Activated naive CD4-positive, alpha-beta T cell treated with anti-CD3 and anti-CD28 coated beads, Interleukin-2, amount 50 U/mL, for 24 hours (primary cell): ENCODE data around the gene TMEM266.

Experiments
- H3K27ac Mint-ChIP-seq: one replicate; pipeline ENCODE4 v1.8.0; 2021; ENCODE audit warnings: mild to moderate bottlenecking, mixed read lengths
- H3K27me3 Mint-ChIP-seq: one replicate; pipeline ENCODE4 v1.8.0; 2021; ENCODE audit warnings: mixed read lengths
- H3K36me3 Mint-ChIP-seq: one replicate; pipeline ENCODE4 v1.8.0; 2021; ENCODE audit warnings: mixed read lengths
- H3K4me1 Mint-ChIP-seq: one replicate; pipeline ENCODE4 v1.8.0; 2021; ENCODE audit warnings: mixed read lengths
- H3K4me3 Mint-ChIP-seq: one replicate; pipeline ENCODE4 v1.8.0; 2021; ENCODE audit warnings: mild to moderate bottlenecking, mixed read lengths
- H3K9me3 Mint-ChIP-seq: one replicate; pipeline ENCODE4 v1.8.0; 2021; ENCODE audit warnings: mixed read lengths

The TMEM266 gene

DNA sequence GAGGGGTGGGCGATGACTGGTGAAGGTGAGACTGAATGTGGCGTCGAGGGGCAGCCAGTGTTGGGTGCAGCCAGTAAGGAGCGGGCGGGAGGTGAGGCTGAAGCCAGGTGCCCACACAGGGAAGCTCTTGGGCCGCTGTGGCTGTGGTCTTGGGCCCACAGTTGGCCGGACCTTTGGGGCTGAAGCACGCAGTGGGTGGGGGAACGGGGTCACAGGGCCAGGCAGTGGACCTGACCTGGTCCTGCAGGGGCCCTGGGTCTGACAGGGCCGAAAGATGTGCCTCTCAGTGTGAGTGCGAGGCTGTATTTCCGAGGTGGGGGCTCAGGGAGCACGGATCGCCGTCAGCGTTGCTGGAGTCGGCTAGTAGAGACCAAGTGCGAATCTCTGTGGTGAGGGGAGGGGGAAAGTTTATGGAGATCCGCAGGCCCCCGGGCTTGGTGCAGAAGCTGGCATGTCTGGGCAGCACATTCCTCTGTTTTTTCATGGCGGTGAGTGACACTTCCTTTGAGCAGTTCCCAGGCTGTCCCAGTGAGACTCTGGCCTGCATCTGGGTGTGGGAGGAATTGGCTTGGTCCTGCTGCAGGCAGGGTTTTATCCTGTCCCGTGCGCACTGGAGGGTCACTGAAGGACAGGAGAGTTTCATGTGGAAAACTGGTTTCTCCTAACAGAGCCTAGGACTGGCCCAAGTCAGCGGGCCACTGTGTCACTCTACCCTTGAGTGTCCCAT lies 100.8 kb downstream of the TMEM266 start:
- no peaks in the 10 kb centered on the region for H3K4me1 Mint-ChIP-seq
- no peak overlapping the region for H3K4me3 Mint-ChIP-seq
- peak overlapping the region; percentile 63 for H3K27ac Mint-ChIP-seq
- no peaks in the 10 kb centered on the region for H3K36me3 Mint-ChIP-seq
- no peaks in the 10 kb centered on the region for H3K27me3 Mint-ChIP-seq
- H3K9me3 Mint-ChIP-seq, result no peaks in the 10 kb centered on the region

DNA sequence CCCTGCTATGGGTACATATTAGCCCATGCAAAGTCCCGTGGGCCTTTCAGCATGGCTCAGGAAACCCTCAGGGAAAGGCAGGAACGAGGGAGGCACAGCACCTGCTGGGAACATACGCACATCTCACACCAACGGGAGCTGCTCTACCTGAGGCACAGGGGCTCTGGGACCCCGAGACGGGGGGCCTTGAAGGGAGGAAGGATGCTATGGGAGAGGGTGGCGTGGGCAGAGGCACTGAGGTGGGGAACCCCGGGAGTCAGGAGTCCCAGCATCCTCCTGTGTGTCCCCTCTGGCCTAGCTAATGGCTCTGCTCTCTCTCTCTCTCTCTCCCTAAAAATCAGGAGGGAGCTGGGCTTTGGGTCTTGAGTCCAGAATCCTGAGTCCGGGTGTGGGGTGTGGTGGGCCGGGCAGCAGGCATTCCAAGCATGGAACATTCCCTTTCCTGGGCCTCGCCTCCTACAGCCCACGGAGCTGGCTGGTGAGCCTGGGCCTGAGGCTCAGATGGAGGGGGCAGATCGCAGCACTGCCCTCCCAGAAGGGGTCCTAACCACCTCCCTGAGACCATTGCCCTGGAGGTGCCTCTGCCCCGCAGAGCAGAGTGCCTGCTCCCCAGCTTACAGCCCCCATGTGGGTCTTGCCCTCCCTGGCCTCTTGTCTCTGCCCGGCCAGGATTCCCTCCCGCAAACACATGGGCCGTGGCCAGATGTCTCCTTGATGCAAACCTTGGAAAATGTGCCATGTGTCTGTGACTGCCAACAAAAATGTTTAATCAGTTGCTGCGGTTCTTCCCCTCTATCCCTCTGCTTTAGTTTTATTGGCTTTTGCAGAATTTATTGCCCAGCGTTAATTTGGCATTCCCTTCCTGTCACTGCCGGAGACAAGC lies 101.6 kb downstream of the TMEM266 start:
- no peaks in the 10 kb centered on the region for H3K9me3 Mint-ChIP-seq
- H3K27me3 Mint-ChIP-seq, result no peaks in the 10 kb centered on the region
- no peaks in the 10 kb centered on the region for H3K36me3 Mint-ChIP-seq
- no peak overlapping the region for H3K27ac Mint-ChIP-seq
- H3K4me1 Mint-ChIP-seq, result no peaks in the 10 kb centered on the region
- no peak overlapping the region for H3K4me3 Mint-ChIP-seq

DNA sequence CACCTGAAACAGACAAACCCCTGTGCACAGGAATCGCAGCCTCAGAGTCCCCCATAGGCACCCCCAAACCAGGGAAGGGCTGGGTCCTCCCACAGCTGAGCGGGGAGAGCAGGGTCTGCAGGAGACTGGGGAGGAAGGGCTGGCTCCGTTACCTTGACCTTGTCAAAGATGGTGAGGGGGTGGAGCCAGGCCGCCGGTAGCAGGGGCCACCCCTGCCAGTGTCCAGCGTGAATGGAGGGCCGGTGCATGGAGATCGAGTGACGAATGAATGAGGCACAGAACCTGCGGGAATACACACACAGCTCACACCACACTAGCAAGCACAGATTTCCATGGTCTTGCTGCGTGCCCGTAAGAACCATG lies 102.2 kb downstream of the TMEM266 start:
- no peak overlapping the region for H3K27ac Mint-ChIP-seq
- H3K4me3 Mint-ChIP-seq, result no peak overlapping the region
- no peaks in the 10 kb centered on the region for H3K36me3 Mint-ChIP-seq
- H3K27me3 Mint-ChIP-seq, result no peaks in the 10 kb centered on the region
- H3K9me3 Mint-ChIP-seq, result no peaks in the 10 kb centered on the region
- no peaks in the 10 kb centered on the region for H3K4me1 Mint-ChIP-seq

DNA sequence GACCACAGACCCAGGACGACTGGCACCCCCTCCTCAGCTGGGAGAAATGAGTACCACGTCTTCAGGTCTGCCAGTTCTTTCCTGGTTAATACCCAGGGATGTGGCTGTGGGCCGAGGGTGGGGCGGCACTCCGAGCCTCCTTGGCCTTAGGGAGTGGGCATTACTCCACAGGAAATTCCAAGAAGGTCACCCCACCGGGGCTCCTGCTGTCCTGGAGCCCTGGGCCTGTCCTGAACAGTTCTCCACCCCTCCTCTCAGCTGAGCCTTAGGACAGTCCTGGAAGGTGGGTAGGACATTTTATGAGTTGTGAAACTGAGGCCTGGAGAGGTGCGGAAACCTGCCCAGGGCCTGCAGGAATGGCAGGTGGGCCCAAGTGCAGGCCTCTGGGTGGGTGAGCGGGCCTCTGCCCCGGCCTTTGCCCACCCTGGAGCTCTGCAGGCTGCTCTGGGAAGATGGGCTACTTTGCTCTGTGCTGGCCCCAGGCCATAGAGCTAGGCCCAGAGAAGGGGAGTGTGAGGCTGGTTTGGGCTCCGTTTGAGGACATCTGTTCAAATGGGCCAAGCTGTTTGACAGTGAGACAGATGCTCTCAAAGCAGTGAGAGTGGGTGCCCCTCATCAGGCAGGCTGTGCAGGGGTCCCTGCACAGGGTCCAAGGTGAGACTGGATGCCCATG lies 103.1 kb downstream of the TMEM266 start:
- no peaks in the 10 kb centered on the region for H3K4me1 Mint-ChIP-seq
- H3K36me3 Mint-ChIP-seq, result no peaks in the 10 kb centered on the region
- no peak overlapping the region for H3K27ac Mint-ChIP-seq
- no peaks in the 10 kb centered on the region for H3K27me3 Mint-ChIP-seq
- H3K9me3 Mint-ChIP-seq, result no peaks in the 10 kb centered on the region
- no peak overlapping the region for H3K4me3 Mint-ChIP-seq

DNA sequence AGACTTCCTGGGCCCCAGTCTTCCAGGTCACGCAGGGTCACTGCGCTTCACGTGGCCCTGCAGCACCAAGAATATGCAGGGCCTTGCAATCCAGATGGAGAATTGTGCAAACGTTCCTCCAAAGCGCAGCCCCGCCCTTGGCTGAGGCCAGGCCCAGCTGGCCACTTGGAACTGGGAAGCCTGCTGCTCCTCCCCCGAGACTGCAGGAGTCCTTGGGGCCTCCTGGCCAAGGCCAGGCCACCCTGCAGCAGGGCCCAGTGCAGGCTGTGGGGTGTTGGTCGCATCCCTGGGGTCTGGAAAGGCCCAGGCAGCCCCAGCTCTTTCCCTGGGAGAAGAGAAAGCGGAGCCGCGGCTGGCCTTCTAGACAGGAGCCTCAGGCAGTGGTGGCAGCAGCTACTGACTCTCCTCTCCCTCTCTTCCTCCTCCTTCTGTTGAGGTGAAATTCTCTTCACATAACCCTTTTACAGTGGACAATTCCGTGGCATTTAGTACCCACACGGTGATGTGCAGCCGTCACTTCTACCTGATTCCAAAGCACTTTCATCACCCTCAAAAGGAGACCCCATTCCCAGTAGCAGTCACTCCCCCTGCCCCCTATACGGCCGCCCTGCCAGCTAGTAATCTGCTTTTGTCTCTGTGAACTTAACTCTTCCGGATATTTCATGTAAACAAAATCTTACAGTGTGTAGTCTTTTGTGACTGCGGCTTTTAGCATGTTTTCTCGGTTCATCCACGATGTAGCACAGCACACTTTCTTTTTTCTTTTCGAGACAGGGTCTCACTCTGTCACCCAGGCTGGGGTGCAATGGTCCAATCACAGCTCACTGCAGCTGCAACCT lies 103.9 kb downstream of the TMEM266 start:
- no peaks in the 10 kb centered on the region for H3K27me3 Mint-ChIP-seq
- H3K9me3 Mint-ChIP-seq, result no peaks in the 10 kb centered on the region
- H3K4me1 Mint-ChIP-seq, result no peaks in the 10 kb centered on the region
- H3K27ac Mint-ChIP-seq, result no peak overlapping the region
- H3K36me3 Mint-ChIP-seq, result no peaks in the 10 kb centered on the region
- no peak overlapping the region for H3K4me3 Mint-ChIP-seq

DNA sequence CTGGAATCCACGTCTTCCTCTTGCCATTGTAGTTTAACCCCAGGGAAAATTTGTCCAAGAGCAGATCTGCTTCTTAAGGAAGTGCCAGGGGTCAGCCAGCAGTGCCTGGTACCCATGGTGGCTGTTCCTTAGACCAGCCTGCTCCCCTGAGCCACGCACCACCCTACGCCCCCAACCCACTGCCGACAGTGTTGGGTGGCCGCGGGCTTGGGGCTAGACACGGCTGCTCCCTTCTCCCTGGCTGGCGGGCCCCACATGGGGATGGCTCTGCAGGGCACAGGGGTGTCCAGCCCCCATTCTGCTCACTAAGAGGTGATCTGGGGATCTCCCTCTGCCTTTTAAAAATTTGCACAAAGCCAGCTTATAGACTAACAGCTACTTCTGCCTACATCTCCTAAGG lies 104.8 kb downstream of the TMEM266 start:
- no peaks in the 10 kb centered on the region for H3K9me3 Mint-ChIP-seq
- no peaks in the 10 kb centered on the region for H3K36me3 Mint-ChIP-seq
- no peak overlapping the region for H3K4me3 Mint-ChIP-seq
- H3K27me3 Mint-ChIP-seq, result no peaks in the 10 kb centered on the region
- H3K27ac Mint-ChIP-seq, result no peak overlapping the region
- H3K4me1 Mint-ChIP-seq, result no peaks in the 10 kb centered on the region

DNA sequence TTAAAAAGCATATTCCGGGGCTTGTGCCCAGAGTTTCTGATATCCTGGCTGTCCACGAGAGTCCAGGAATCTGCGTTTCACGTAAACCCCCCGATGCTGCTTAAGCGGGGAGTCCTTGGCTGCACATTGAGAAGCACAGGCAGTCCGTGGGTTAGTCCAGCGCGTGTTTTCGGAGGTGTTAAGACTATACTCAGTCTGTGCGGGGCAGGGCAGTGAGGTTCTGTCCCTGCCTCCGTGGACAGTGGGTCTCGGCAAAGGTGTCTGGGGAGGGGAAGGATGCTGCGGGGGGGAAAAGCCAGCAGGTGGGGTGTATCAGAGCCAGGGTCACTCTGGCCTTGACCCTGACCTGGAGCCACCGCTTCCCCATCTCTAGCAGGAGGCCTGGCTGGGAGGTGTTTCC lies 106.2 kb downstream of the TMEM266 start:
- Mint-ChIP-seq H3K27ac (no peak overlapping the region), H3K9me3 (no peaks in the 10 kb centered on the region), H3K27me3 (no peaks in the 10 kb centered on the region), H3K36me3 (no peaks in the 10 kb centered on the region), H3K4me1 (no peaks in the 10 kb centered on the region), H3K4me3 (no peak overlapping the region)

DNA sequence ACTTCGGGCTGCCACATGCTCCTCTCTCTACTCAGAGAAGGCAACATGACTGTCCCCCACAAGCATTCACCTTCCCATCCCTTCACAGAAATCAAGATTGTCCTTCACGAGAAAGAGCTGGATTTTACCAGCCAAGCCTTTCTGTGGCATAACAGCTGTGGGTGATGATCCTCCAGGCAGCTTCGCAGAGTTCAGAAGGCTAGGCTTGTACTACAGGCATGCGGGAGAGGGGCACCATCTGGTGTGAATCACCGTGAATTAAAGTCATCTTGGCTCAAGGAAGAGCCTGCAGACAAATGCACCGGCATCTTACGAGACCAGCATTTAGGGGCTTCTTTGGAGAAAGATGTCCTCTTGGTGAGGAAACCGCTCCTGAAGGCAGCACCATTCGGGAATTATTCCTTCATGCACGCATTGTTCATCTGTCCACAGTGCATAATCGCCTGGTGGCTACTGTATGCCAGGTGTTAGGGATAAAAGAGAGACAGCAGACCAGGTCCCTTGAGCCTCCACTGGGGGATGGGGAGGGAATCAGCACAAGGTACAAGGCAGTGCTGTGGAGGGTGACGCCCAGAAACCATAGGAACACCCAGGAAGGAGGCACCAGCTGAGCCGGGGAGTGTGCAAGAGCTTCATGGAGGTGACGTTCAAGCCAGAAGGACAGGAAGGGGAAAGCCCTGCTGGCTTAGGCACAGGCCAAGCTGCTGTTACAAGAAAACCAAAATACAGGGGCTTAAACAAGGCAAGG lies 108.6 kb downstream of the TMEM266 start:
- H3K27ac Mint-ChIP-seq, result no peak overlapping the region
- no peaks in the 10 kb centered on the region for H3K9me3 Mint-ChIP-seq
- H3K27me3 Mint-ChIP-seq, result peaks cover 4% of the 10 kb centered on the region
- no peak overlapping the region for H3K4me3 Mint-ChIP-seq
- no peaks in the 10 kb centered on the region for H3K4me1 Mint-ChIP-seq
- no peaks in the 10 kb centered on the region for H3K36me3 Mint-ChIP-seq

DNA sequence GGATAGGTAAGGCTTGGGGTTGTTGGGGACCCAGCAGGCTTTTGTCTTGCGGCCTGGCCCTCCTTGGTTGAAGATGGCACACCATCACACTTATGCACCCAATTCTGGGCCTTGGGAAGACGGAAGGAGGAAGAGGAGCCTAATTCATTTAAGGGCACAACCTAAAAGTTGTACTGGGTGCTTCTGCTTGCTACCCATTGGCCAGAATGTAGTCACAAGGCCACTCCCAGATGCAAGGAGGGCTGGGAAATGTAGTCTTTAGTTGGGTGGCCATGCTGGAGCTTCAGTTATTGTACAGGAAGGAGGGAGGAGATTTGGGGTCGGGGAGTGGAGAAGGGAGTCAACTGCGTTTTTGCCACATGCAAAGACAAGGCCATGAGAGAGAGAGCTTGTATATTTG lies 109.2 kb downstream of the TMEM266 start:
- H3K4me1 Mint-ChIP-seq, result no peaks in the 10 kb centered on the region
- H3K27ac Mint-ChIP-seq, result no peak overlapping the region
- H3K27me3 Mint-ChIP-seq, result peaks cover 4% of the 10 kb centered on the region
- no peaks in the 10 kb centered on the region for H3K36me3 Mint-ChIP-seq
- H3K9me3 Mint-ChIP-seq, result no peaks in the 10 kb centered on the region
- H3K4me3 Mint-ChIP-seq, result no peak overlapping the region

DNA sequence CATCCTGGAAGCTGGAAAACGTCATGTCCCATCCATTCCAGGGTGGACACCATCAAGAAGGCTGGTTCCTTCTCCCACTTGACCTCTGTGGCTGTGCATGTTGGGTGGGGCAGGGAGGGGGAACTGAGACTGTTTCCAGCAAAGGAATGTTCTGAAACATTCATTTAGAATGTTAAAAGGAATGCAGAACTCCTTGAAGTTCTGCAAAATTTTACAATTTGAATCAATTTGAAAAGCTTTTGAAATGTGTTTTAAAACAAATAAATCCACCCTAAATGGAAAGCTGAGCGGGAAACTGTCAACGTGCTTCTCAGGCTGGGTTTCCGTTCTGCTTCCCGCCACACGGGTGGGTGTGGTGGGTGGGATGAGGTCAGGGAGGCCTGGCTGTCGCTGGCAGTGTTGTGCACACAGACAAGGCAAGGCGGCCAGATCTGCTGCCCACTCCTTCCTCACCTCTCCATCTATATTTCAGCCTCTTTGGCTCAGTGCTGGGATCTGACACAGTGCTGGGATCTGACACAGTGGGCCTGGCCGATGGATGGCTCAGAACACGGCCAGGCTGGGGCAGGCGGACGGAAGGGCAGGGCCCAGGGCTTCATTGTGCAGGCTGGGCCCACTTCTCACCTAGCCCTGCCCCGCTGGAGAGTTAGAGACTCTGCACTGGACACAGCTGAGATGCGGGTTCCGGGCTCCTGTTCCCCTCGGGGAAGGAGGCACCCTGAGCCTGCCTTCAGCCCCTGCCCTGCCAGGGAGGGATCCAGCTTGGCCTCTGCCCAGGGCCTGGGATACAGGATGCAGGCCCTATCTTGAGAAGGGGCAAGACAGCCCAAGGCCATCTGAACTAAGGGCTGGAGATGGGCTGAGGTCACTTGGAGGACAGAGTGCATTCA lies 110.4 kb downstream of the TMEM266 start:
- Mint-ChIP-seq H3K4me3 (no peak overlapping the region), H3K4me1 (no peaks in the 10 kb centered on the region), H3K36me3 (no peaks in the 10 kb centered on the region), H3K9me3 (no peaks in the 10 kb centered on the region), H3K27me3 (peaks cover 4% of the 10 kb centered on the region), H3K27ac (no peak overlapping the region)

DNA sequence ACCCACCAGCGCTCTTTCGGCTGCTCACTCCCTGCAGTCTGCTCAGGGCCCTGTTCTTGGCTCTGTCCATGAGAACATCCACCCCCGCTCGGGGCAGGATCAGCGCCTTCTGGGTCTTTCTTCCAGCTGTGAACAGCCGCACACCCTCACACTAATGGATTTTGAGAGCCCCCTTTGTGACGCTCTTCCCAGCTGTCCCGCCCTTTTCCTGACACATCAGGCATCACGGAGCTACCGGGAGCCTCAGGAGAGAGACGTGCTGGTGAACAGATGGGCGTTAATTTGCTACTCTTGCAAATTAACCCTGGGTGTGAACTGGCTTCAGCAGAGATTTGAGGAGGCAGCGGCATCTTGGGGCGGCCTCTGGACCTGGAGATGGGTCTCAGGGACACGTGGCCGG lies 113.0 kb downstream of the TMEM266 start:
- no peaks in the 10 kb centered on the region for H3K36me3 Mint-ChIP-seq
- peaks cover 5% of the 10 kb centered on the region for H3K27me3 Mint-ChIP-seq
- no peak overlapping the region for H3K27ac Mint-ChIP-seq

DNA sequence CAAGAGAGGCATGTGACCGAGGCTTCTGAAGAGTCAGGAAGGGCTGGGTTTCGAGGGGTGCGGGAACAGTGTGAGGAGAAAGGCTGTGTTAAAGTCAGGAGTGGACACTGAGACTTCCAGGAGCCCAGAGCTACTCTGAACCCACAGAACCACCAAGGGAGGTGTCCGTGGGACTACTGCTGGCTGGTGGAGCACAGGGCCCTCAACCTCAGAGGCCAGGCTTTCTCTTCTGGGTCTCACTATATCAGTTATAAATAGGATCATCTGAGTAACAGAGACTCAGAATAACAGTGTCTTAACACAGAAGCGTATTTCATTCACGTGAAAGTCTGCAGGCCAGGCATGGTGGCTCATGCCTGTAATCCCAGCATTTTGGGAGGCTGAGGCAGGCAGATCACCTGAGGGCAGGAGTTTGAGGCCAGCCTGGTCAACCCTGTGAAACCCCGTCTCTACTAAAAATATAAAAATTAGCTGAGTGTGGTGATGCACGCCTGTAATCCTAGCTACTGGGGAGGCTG lies 113.6 kb downstream of the TMEM266 start:
- H3K36me3 Mint-ChIP-seq, result no peaks in the 10 kb centered on the region
- no peaks in the 10 kb centered on the region for H3K4me1 Mint-ChIP-seq
- no peak overlapping the region for H3K4me3 Mint-ChIP-seq
- no peaks in the 10 kb centered on the region for H3K9me3 Mint-ChIP-seq
- no peak overlapping the region for H3K27ac Mint-ChIP-seq
- peaks cover 8% of the 10 kb centered on the region for H3K27me3 Mint-ChIP-seq

More for the DNA sequence above, 113.0 kb downstream of the TMEM266 start:
- no peak overlapping the region for H3K4me3 Mint-ChIP-seq
- H3K9me3 Mint-ChIP-seq, result no peaks in the 10 kb centered on the region
- H3K4me1 Mint-ChIP-seq, result no peaks in the 10 kb centered on the region

DNA sequence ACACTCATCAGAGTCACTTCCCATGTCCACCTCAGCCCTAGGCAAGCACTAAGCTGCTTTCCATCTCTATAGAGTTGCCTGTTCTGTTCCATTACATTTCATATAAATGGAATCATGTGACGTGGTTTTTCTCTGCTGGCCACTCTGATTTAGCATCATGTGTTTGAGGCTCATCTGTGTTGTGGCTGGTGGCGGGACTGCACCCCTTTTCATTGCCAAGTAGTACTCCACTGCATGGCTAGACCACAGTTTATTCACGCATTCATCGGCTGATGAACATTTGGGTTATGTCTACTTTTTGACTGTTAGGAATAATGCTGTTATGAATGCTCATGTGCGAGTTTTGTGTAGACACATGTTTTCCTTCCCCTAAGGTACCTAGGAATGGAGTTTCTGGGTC lies 114.9 kb downstream of the TMEM266 start:
- Mint-ChIP-seq H3K27ac (no peak overlapping the region), H3K4me1 (no peaks in the 10 kb centered on the region), H3K9me3 (no peaks in the 10 kb centered on the region), H3K27me3 (peaks cover 13% of the 10 kb centered on the region), H3K36me3 (no peaks in the 10 kb centered on the region), H3K4me3 (no peak overlapping the region)

DNA sequence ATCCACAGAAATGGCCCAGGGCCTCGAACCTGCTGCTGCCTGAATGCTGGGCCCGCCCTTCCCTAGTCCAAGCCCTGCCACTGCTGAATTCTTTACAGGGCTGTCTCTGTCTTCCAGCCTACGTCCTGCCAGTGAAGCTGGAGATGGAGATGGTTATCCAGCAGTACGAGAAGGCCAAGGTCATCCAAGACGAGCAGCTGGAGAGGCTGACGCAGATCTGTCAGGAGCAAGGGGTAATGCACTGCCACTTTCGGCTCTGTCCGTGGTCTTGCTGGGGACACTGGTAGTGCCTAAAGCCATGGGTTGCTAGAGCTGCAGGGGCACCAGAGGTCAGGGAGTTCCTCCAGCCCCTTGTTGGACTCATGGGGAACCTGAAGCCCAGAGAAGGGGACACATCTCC lies 115.7 kb downstream of the TMEM266 start:
- Mint-ChIP-seq H3K36me3 (no peaks in the 10 kb centered on the region), H3K27ac (no peak overlapping the region), H3K4me3 (no peak overlapping the region), H3K9me3 (no peaks in the 10 kb centered on the region), H3K27me3 (peaks cover 13% of the 10 kb centered on the region), H3K4me1 (no peaks in the 10 kb centered on the region)
